ENCODE measurements around the gene SLC18A2. TPM values are rescaled to one million over a fixed set of nuclear protein-coding genes. Genes with fewer than 3 reads are reported as not detected.

The SLC18A2 gene
- total and polyA plus RNA-seq, 2 of the 8 experiments (the other 6 are each of a cell fraction or from before 2014, with no cell fraction given), result 6.5 to 7.0 TPM

DNA sequence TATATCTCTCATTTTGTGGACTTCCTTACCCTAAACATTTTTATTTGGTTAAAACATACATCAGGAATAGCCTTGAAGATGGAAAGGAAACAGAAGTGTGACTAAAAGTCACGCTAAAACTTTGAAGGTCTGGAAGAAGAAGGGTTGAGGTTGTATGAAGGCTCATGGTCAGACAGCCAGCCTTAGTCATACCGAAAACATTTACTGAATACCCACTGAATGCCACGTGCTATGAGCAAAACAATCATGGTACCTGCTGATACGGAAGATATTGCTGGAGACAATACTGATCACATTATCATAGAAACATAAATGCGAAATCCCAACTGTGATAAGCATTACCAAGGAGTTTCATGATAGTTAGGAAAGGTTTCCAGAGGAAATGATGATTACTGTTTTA lies 70.3 kb downstream of the SLC18A2 start:
- H4K91ac ChIP-seq (replicated peaks; ENCODE audit: insufficient read length, low read length), result no peak overlapping the region
- H3K27ac ChIP-seq (ENCODE audit: low read depth, low read length), result no peak overlapping the region
- no peaks in the 10 kb centered on the region for H3K79me2 ChIP-seq (ENCODE audit: control insufficient read depth in 1 of 2, insufficient read depth in 2 of 2, low read length in 2 of 2)
- no peak overlapping the region for H3K18ac ChIP-seq (ENCODE audit: extremely low read depth, low read length)
- WGBS, 2 experiments (ENCODE audit: extremely low coverage in 1 of 2, insufficient coverage in 1 of 2, insufficient read length in 1 of 2, insufficient replicate concordance in 2 of 2, low coverage in 1 of 2, low lambda C conversion rate in 2 of 2, missing lambda C conversion rate in 1 of 2), result 86% methylated on average over 5 of the region's 5 CpGs; no CpG with 5 or more reads in 1 of the 2 experiments
- ChIA-PET CTCF (ENCODE audit: partially characterized antibody) (interaction anchor here (1.2 kb wide), 1 partner anchor 9 kb away, joined by 5 read pairs; no protein-coding TSS in a partner anchor), POLR2A (ENCODE audit: partially characterized antibody) (no interaction called here)
- H3K36me3 ChIP-seq (ENCODE audit: control insufficient read depth in 2 of 4, insufficient read depth in 4 of 4, low read length in 3 of 4), result no peaks in the 10 kb centered on the region
- no peak overlapping the region for H3K4ac ChIP-seq (replicated peaks; ENCODE audit: insufficient read length, low read depth, low read length)
- H2BK12ac ChIP-seq (ENCODE audit: low read depth, low read length), result no peak overlapping the region
- no peak overlapping the region for H4K5ac ChIP-seq (ENCODE audit: insufficient read length, low read depth, low read length)
- H2AK5ac ChIP-seq (ENCODE audit: low read depth, low read length), result no peak overlapping the region
- H2BK20ac ChIP-seq (ENCODE audit: low read length), result no peak overlapping the region
- FAIRE-seq (no peak), DNase-seq (ENCODE audit: low read depth in 1 of 2, low spot score in 2 of 2) (no peak)
- H4K20me1 ChIP-seq (replicated peaks in 1 of 2; ENCODE audit: control insufficient read depth in 1 of 2, insufficient read depth in 2 of 2, low read length in 2 of 2), result peaks cover 0 to 3% of the 10 kb centered on the region in 2 experiments
- no peaks in the 10 kb centered on the region; the same call in 1 of the 2 replicates for H3K23me2 ChIP-seq (ENCODE audit: low read depth, low read length)
- no peak overlapping the region for H3K14ac ChIP-seq (ENCODE audit: insufficient read length)
- H3K4me3 ChIP-seq (ENCODE audit: extremely low read depth in 1 of 4, insufficient read depth in 2 of 4, low read depth in 3 of 4, low read length in 4 of 4), result no peak overlapping the region
- H2BK120ac ChIP-seq (replicated peaks; ENCODE audit: low read depth, low read length), result no peak overlapping the region
- no peak for TF ChIP-seq MAFK (IDR thresholded peaks at IDR 0.05; ENCODE audit: low read depth, low read length)
- no peak for TF ChIP-seq NRF1 (IDR thresholded peaks at IDR 0.05; ENCODE audit: low read depth, low read length)
- no peak for TF ChIP-seq RNF2 (IDR thresholded peaks at IDR 0.05; ENCODE audit: borderline replicate concordance, low read depth, low read length, missing control alignments, poor library complexity, severe bottlenecking)
- TF ChIP-seq SP2 (IDR thresholded peaks at IDR 0.05; ENCODE audit: low read length), result no peak
- no peak for TF ChIP-seq CBX8 (IDR thresholded peaks at IDR 0.05; ENCODE audit: borderline replicate concordance, low read depth, low read length)
- no peak for TF ChIP-seq CBX5 (IDR thresholded peaks at IDR 0.05; ENCODE audit: low read depth, low read length)
- no peak for TF ChIP-seq POLR2A (IDR thresholded peaks at IDR 0.05; ENCODE audit: control extremely low read depth in 1 of 2, low read depth in 2 of 2, low read length in 2 of 2)
- no peak for TF ChIP-seq KDM5A (IDR thresholded peaks at IDR 0.05; ENCODE audit: low read length)
- no peak for TF ChIP-seq SUZ12 (IDR thresholded peaks at IDR 0.05; ENCODE audit: low read length)
- H3K23ac ChIP-seq (ENCODE audit: insufficient read length), result no peak overlapping the region
- no peak overlapping the region for H3K9ac ChIP-seq (replicated peaks in 1 of 4; ENCODE audit: extremely low read depth in 1 of 4, low read depth in 3 of 4, low read length in 3 of 4)
- H2BK5ac ChIP-seq (ENCODE audit: low read depth, low read length), result no peak overlapping the region
- H3K79me1 ChIP-seq (ENCODE audit: low read depth, low read length), result no peaks in the 10 kb centered on the region
- H3K4me2 ChIP-seq (ENCODE audit: insufficient read depth in 1 of 2, low read depth in 2 of 2, low read length in 2 of 2), result no peak overlapping the region
- H2AFZ ChIP-seq (ENCODE audit: low read length), result no peak overlapping the region
- no peak overlapping the region for H2BK15ac ChIP-seq (ENCODE audit: low read length)
- no peaks in the 10 kb centered on the region for H3K4me1 ChIP-seq (replicated peaks in 1 of 4; ENCODE audit: control insufficient read depth in 3 of 4, insufficient read depth in 4 of 4, low read length in 3 of 4)
- H3K9me3 ChIP-seq (ENCODE audit: insufficient read depth in 2 of 2, low read depth in 1 of 2, low read length in 1 of 2), result no peaks in the 10 kb centered on the region
- H3K56ac ChIP-seq (replicated peaks; ENCODE audit: insufficient read length, low read depth, low read length), result no peak overlapping the region
- H4K8ac ChIP-seq (ENCODE audit: extremely low read depth, insufficient read depth, low read length), result no peak overlapping the region
- no peaks in the 10 kb centered on the region for H3K27me3 ChIP-seq (replicated peaks in 1 of 4; ENCODE audit: control insufficient read depth in 3 of 4, extremely low read depth in 1 of 4, insufficient read depth in 3 of 4, low read length in 3 of 4)
